OCI-LY7 (cell line): ENCODE results near the gene GSG1L.

Source experiments
- CTCF ChIP-seq: fragments of 200-600 bp; sonication (generic); conservative IDR thresholded peaks from 2 replicates; pipeline ENCODE4 v1.5.1; 2014; ENCODE audit warnings: mild to moderate bottlenecking, antibody characterized with exemption, low read length, moderate library complexity, mixed read lengths
- EZH2phosphoT487 ChIP-seq: fragments of 200-600 bp; sonication (generic); IDR thresholded peaks from 2 replicates; pipeline ENCODE4 v1.6.1; 2018; ENCODE audit warnings: low read depth, borderline replicate concordance, mild to moderate bottlenecking, mixed run types, antibody characterized with exemption, low read length, moderate library complexity, mixed read lengths

- TF ChIP-seq CTCF, result no peak
- no peak for TF ChIP-seq EZH2phosphoT487
Observed at GRCh38 chr16:27761816-27762215, 301.7 kb downstream of the GSG1L start.
